Lower lobe of right lung (tissue), 2 donors: ENCODE measurements around the gene DGAT2L6. TPM values are rescaled to one million over a fixed set of nuclear protein-coding genes. Genes with fewer than 3 reads are reported as not detected.

Source experiments
- ATAC-seq, 2 donors: fragments of 200-7000 bp; cut with Tn5 transposase; one replicate each; pipeline ENCODE4 v1.9.1; 2020 to 2022; ENCODE audit warnings: mild to moderate bottlenecking in 2 of 2, moderate library complexity in 2 of 2
- DNase-seq: peaks from one replicate; pipeline ENCODE4 v3.0.0-alpha.2; 2020
- H3K27ac ChIP-seq: fragments of 200-600 bp; one replicate; pipeline ENCODE4 v1.8.0; 2022
- H3K27me3 ChIP-seq: fragments of 200-600 bp; one replicate; pipeline ENCODE4 v1.8.0; 2022; ENCODE audit warnings: low read depth
- H3K36me3 ChIP-seq: fragments of 200-600 bp; one replicate; pipeline ENCODE4 v1.8.0; 2022; ENCODE audit warnings: mild to moderate bottlenecking
- H3K4me1 ChIP-seq: fragments of 200-600 bp; one replicate; pipeline ENCODE4 v1.8.0; 2022
- H3K4me3 ChIP-seq: fragments of 200-600 bp; one replicate; pipeline ENCODE4 v1.8.0; 2022; ENCODE audit warnings: mild to moderate bottlenecking
- H3K9me3 ChIP-seq: fragments of 200-600 bp; one replicate; pipeline ENCODE4 v1.8.0; 2022
- CTCF ChIP-seq: fragments of 200-600 bp; IDR thresholded peaks from one replicate; pipeline ENCODE4 v1.8.0; 2022; ENCODE audit warnings: antibody characterized with exemption, mild to moderate bottlenecking
- intact Hi-C: fragments of 100-400 bp; cut with DNase I; formaldehyde crosslinking; loops from one replicate; pipeline ENCODE4 v1.11.0; 2022
- total RNA-seq: library from RNA; stranded (reverse); fragmentation: NEBNext Ultra II Directional; extraction: Animal tissue kit (Norgen Biotek cat#: 25700); gene quantifications from one replicate; pipeline ENCODE4 v1.2.1, GENCODE V29; 2021
- donor health status: DM: no; HTN: yes; CAD: no; lungs with severe emphysema.

The DGAT2L6 gene
- total RNA-seq, 1 donor from 2014 or later: not detected

GRCh38 chrX:70172964-70173363 lies 4.3 kb upstream of the DGAT2L6 start:
- Histone ChIP-seq H3K4me1 (no peaks in the 10 kb centered on the region), H3K36me3 (no peaks in the 10 kb centered on the region), H3K27me3 (no peaks in the 10 kb centered on the region), H3K27ac (no peak overlapping the region), H3K4me3 (no peak overlapping the region), H3K9me3 (no peaks in the 10 kb centered on the region)
- intact Hi-C loops: no loop called here
- no peak for TF ChIP-seq CTCF
- DNase-seq (no peak), ATAC-seq (no peak)

- H3K36me3 ChIP-seq: no peaks in the 10 kb centered on the region
- TF ChIP-seq CTCF: no peak
- DNase-seq: no peak
- no peaks in the 10 kb centered on the region for H3K27me3 ChIP-seq
- intact Hi-C loops: no loop called here
- H3K4me1 ChIP-seq: no peaks in the 10 kb centered on the region
- no peaks in the 10 kb centered on the region for H3K9me3 ChIP-seq
- no peak overlapping the region for H3K4me3 ChIP-seq
- ATAC-seq: no peak
- H3K27ac ChIP-seq: no peak overlapping the region
Measured at GRCh38 chrX:70174754-70175153, 2.5 kb upstream of the DGAT2L6 start.

GRCh38 chrX:70175338-70175737 lies 1.9 kb upstream of the DGAT2L6 start:
- intact Hi-C loops: no loop called here
- TF ChIP-seq CTCF: no peak
- H3K9me3 ChIP-seq: no peaks in the 10 kb centered on the region
- no peaks in the 10 kb centered on the region for H3K36me3 ChIP-seq
- H3K27ac ChIP-seq: no peak overlapping the region
- no peaks in the 10 kb centered on the region for H3K27me3 ChIP-seq
- ATAC-seq: no peak
- H3K4me1 ChIP-seq: no peaks in the 10 kb centered on the region
- H3K4me3 ChIP-seq: no peak overlapping the region
- no peak for DNase-seq

GRCh38 chrX:70183091-70183490 lies 5.8 kb downstream of the DGAT2L6 start:
- DNase-seq: no peak

GRCh38 chrX:70190225-70190624 lies 12.9 kb downstream of the DGAT2L6 start:
- Histone ChIP-seq H3K4me1 (no peaks in the 10 kb centered on the region), H3K27ac (no peak overlapping the region), H3K9me3 (no peaks in the 10 kb centered on the region), H3K36me3 (no peaks in the 10 kb centered on the region), H3K27me3 (no peaks in the 10 kb centered on the region), H3K4me3 (no peak overlapping the region)
- ATAC-seq: no peak
- TF ChIP-seq CTCF: no peak
- no peak for DNase-seq
- intact Hi-C loops: no loop called here

More at GRCh38 chrX:70183091-70183490, 5.8 kb downstream of the DGAT2L6 start:
- no peaks in the 10 kb centered on the region for H3K4me1 ChIP-seq
- intact Hi-C loops: no loop called here
- no peak overlapping the region for H3K27ac ChIP-seq
- H3K9me3 ChIP-seq: no peaks in the 10 kb centered on the region
- no peaks in the 10 kb centered on the region for H3K27me3 ChIP-seq
- TF ChIP-seq CTCF: no peak
- no peak overlapping the region for H3K4me3 ChIP-seq
- ATAC-seq: no peak
- H3K36me3 ChIP-seq: no peaks in the 10 kb centered on the region
